K562 (cell line): ENCODE data around the gene METRN. TPM values are rescaled to one million over a fixed set of nuclear protein-coding genes. Genes with fewer than 3 reads are reported as not detected.

ENCODE experiments used
- CLOCK ChIP-seq: fragments of 250-450 bp; sonication (Bioruptor Pico); IDR thresholded peaks from 2 replicates; pipeline ENCODE4 v1.4.0; 2020; ENCODE audit warnings: mild to moderate bottlenecking, moderate library complexity, borderline replicate concordance
- FIP1L1 ChIP-seq: fragments of 200-400 bp; formaldehyde crosslinking; IDR thresholded peaks from 2 replicates; pipeline ENCODE4 v1.6.1; 2018; ENCODE audit warnings: mild to moderate bottlenecking, low read depth, low read length; ENCODE audit not compliant: poor library complexity, severe bottlenecking
- GTF2B ChIP-seq: IDR thresholded peaks from 2 replicates; pipeline ENCODE4 v1.6.1; 2011; ENCODE audit not compliant: insufficient read length; ENCODE audit errors: extremely low read depth
- PHTF2 ChIP-seq: fragments of 250-450 bp; sonication (Bioruptor Pico); IDR thresholded peaks from 2 replicates; pipeline ENCODE4 v1.5.0; 2021; ENCODE audit warnings: mild to moderate bottlenecking
- SOX6 ChIP-seq: fragments of 450-650 bp; IDR thresholded peaks from 2 replicates; pipeline ENCODE4 v1.6.1; 2014; ENCODE audit warnings: mild to moderate bottlenecking
- ZBTB40 ChIP-seq, 2 experiments: fragments of 450-650 bp in 1 of 2; sonication (generic) in 1 of 2; formaldehyde crosslinking in 1 of 2; IDR thresholded peaks; 2 replicates each; pipeline versions ENCODE4 v1.7.1 to v1.9.0; 2016 to 2022; ENCODE audit warnings: inconsistent platforms in 1 of 2, mild to moderate bottlenecking in 1 of 2, missing genetic modification reagents in 1 of 2
- ZNF253 ChIP-seq: fragments of 250-450 bp; sonication (Bioruptor Pico); conservative IDR thresholded peaks from 2 replicates; pipeline ENCODE4 v1.6.1; 2021; ENCODE audit warnings: mild to moderate bottlenecking
- ZNF583 ChIP-seq: fragments of 250-450 bp; sonication (Bioruptor Pico); IDR thresholded peaks from 2 replicates; pipeline ENCODE4 v1.4.0; 2020
- polyA plus RNA-seq, 8 experiments: library from polyadenylated mRNA; depleted of rRNA in 4 of 8; stranded (reverse) in 5 of 8; unstranded in 3 of 8; fragments of >200 nt; fragmentation: Nextera tagmentation in 2 of 8; fragmentation: Illumina TruSeq in 1 of 8; extraction: Ambion mirVana in 2 of 8; extraction: Trizol in 1 of 8; gene quantifications; 2 replicates each; pipeline versions ENCODE4 v1.2.1 to v1.2.3, GENCODE V29; 2011 to 2014; ENCODE audit warnings: inconsistent platforms in 1 of 8, missing spikeins in 1 of 8
- total RNA-seq, 7 experiments: library from RNA; depleted of rRNA in 6 of 7; stranded (reverse); fragments of >200 nt in 6 of 7; fragmentation: Illumina TruSeq in 2 of 7; extraction: Trizol in 2 of 7; gene quantifications; 2 replicates each; pipeline versions ENCODE4 v1.2.1 to v1.2.3, GENCODE V29; 2011 to 2021; ENCODE audit warnings: low replicate concordance in 1 of 7

Gene METRN
- total and polyA plus RNA-seq, 9 of the 15 experiments (the other 6 are each of a cell fraction or from before 2014, with no cell fraction given): 0.20 to 89.8 (median 15.4) TPM

GRCh38 chr16:679814-680624 is 34.9 kb upstream of the METRN start, which contains the start of gene STUB1 (continued):
- TF ChIP-seq ZBTB40 (IDR thresholded peaks at IDR 0.05) (peak; percentile 83), ZBTB40 (CRISPR knock-in tag; IDR thresholded peaks at IDR 0.05) (no peak), CLOCK (CRISPR knock-in tag) (no peak), SOX6 (peak; percentile 31; the same call in 1 of the 2 replicates), PHTF2 (CRISPR knock-in tag) (no peak), ZNF583 (CRISPR knock-in tag) (no peak), ZNF253 (CRISPR knock-in tag) (no peak), FIP1L1 (no peak), GTF2B (no peak)
